GM19324 (cell line): Measurements from ENCODE around the gene STX10.

ENCODE experiments used
- ATAC-seq: cut with Tn5 transposase; IDR thresholded peaks from one replicate; pipeline ENCODE4 v1.9.1; 2021; ENCODE audit warnings: mild to moderate bottlenecking, moderate library complexity; ENCODE audit not compliant: unreplicated experiment, low FRiP score

STX10 gene

GRCh38 chr19:13102416-13102665, 47.8 kb downstream of the STX10 start:
- no peak for ATAC-seq

DNA sequence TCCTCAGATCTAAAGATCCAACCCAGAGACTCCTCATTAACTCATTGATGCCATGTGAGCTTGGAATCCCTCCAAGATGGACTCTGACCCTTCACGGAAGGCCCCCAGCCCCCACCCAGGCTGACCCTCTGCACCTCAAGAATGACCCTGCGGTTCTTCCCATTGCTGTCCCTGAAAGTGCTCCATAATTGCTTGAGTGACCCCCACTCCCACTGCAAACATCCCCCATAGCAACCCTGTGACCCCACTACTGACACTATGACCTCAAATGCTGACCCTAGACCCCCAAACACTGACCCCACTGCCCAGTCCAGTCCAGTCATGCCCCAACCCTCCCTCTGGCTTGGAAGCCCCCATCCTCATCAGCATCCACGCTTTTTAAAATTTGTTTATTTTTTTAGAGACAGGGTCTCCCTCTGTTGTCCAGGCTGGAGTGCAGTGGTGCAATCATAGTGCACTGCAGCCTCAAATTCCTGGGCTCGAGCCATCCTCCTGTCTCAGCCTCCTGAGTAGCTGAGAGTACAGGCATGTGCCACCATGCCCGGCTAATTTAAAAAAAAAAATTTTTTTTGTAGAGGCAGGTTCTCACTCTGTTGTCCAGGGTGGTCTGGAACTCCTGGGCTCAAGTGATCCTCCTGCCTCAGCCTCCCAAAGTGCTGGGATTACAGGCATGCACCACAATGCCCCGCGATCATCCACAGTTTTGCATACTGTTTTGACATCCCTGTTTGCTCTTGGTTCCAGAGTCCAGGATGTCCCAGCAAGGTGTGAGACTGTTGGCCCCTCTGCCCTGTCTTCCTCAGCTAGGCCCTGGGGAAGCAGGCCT, 48.4 kb downstream of the STX10 start:
- ATAC-seq = no peak

DNA sequence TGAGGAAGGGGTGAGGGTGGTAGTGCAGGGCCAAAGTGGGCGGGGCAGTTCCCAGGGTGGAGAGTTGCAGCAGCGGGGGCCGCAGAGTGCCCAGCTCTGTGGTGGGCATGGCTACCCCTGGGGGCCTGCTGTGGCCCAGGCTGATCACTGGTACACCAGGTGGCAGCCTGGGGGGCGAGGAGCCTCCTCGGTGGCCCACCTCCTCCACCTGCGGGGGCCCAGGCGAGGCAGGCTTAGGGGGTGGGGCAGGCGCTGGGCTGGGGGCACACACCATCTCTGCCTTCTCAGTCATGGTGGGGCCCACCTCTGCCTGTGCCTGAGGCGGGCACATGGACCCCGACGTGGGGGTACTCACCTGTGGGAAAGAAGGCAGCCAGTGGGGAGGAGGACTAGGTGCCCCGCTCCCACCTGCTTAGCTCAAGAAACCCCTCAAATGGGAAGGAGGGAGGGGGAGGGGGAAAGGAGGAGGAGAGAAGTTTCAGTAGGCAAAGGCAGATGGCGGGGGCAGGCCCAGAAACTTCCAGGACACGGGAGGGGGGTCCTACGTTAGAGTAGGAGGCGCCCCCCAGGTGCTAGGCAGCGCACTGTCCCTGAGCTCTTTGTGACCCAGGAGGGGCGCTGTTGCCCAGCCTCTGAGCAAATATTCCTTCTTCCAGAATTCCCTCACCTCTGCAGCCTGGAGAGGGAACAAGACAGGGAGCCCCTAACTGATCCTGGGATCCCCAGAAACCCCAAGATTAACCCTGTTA, 49.2 kb downstream of the STX10 start:
- ATAC-seq = no peak

DNA sequence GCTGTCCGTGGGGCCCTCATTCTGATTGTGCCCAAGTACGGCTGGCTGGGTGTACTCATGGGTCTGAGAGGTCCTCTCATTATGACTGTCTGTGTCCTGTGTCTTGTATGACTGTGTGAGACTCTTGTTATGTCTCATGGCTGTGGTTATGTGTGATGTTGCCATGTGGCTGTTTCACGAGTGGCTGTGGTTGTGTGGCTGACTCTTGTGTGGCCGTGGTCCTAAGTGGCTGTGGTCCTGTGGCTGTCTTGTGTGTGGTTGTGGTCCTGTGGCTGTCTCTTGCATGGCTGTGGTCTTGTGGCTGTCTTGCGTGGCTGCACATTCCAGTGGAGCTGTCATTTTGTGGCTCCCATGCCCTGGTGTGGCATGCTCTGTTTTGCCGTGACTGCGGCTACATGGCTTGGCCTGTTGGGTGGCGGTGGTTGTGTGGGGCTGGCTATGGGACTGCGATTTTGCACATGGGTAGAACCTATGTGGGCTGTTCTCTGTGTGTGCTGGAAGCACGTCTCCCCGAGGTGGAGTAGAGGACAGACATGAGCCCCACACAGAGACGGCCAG, 50.1 kb downstream of the STX10 start:
- no peak for ATAC-seq

DNA sequence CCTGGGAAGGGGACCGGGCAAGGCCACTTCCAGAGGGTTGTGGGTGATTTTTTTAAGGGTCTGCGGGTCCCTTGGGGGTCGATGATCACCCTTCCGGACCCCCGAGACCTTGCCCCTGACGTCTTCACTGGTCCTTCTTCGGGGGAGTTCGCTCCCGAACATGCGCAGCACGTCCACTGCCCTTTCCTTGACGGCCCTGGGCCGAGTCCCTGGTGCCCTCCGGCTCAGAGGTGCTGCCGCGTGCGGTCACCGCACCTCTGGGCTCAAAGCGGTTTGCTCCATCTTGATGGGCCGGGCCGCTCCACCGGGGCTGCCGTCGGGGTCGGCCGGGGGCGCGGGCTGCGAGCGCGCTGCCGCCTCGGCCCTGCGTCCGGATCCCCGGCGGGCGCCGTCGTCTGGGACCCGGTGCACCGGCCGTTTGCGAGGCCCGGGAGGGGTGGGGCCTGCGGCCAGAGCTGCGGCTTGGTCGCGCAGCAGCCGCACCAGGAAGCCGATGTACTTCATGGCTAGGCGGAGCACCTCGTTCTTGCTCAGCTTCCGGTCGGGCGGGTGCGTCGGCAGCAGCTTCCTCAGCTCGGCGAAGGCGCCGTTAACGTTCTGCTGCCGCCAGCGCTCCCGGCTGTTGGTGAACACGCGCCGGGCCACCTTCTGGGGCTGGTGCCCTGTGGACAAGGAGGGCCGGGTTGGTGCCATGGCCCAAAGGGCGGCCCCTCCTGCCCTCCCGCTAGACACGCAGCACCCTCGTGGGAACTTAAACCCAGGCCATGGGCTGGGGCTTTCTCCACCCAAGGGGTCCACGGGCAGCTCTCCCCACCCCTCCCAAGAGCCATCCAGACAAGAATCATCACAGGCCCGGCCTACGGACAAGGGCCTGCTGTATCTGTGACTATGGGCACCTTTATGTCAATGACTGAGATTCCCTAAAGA, 50.8 kb downstream of the STX10 start:
- no peak for ATAC-seq

- no peak for ATAC-seq
These were observed 51.7 kb downstream of the STX10 start for GRCh38 chr19:13098277-13099072.

- no peak for ATAC-seq
These were observed 52.5 kb downstream of the STX10 start for GRCh38 chr19:13097463-13098258.

DNA sequence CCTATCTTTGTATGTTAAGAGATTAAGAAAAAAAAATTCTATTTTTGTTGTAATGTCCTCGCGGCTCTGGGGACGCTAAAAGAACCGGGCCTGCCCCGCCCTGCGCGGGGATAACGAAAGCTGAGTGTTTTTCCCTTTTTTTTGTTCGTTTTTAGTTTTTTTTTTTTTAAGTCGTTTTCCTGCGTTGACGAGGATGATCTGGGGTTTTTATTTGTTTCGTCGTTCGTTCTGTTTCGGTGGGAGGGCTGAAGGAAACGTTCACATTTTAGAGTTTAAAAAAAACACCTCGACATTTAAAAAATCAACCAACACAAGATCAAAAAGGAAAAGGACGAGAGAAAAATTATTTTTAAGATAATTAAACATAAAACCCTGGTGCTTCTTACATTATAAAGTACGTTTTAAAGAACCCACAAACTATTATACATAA, 53.1 kb downstream of the STX10 start:
- no peak for ATAC-seq

DNA sequence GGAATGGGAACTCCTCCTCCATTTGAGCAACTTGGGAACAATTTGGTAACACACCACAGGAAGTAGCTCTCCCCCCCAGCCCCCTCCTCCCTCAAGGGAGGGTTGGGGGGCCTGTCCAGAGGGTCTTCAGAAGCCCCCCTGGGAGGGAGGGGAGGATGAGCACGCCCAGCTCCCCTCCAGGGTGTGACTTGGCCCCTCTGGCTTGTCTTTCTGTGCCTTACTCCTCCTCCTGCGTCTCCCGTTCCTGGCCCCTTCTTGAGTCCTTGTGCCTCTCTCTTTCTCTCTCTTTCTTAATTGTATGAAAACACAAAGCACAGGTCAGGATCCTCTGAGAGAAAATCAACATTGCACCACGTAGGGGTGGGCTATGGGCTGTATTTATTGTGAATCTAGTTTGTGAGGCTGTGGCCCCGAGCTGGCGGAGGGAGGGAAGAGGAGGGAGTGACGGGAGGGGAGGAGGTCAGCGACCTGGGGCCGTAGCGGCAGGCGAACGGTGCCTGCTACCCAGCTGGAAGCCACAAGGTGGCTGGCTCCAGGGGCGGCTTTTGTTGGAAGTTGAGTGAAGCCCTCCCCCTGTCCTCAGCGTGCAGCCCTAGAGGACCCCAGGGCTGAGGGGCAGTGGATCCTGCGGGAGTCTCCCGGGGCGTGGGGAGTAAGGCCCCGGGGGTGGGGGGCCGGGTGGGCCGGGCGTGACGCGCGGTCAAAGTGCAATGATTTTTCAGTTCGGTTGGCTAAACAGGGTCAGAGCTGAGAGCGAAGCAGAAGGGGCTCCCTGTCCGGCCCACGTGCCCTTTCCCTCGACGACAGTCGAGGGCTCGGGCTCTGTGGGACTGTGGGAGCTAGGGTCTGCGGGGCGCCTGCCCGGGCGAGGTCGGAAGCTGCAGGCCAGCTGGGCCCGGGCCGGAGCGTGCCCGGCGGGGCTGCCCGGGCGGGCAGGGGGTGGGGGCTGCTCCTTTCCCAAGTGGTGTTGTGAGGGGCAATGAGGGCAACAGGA, 53.9 kb downstream of the STX10 start:
- ATAC-seq = no peak

- no peak for ATAC-seq
These were observed 54.8 kb downstream of the STX10 start for GRCh38 chr19:13095393-13095784.

DNA sequence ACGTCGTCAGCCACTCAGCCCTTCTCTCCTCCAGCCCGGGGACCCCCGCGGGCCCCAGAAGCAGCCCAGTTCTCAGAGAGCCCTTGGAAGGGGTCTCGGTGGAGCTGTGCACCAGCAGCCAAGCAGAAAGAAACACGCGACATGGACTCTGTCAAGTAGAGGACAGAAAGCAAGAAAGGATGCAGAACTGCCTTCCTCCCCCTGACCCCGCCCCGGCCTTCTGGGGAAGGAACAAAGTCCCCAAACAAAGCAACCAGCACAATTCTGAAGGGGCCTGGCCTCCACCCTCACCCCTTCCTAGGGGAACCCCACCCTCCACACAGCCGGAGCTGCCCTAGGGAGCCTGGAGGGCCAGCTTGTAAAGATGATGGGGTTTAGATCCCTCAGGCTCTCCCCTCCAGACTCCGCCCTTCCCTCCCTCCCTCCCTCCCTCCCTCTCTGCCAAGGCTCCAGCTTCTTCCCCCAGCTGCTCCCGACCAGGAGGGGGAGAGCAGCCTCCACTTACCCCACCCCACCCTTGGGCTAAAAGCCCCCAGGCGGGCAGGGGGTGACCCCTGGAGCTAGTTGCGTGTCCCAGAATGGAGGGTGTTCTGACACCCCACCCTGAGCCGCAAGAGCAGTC, 55.3 kb downstream of the STX10 start:
- ATAC-seq = no peak

DNA sequence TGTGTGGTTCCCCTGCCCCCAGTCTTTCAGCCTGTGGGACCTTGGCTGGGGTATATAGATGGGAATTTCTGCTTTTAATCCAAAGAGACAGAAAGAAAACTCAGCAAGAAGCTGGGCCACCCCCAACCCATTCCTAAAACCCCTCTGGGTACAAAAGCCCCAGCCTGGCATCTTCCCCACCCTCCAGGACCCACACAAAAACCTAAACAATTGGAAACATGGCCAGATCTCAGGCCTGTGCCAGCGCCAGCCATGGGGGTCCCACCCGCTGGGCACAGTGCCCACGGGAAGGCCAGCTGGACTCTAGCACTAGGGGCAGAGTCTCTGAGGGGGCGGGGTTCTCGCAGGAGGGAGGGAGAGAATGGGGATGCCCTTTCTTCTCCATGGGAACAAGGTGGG, 56.1 kb downstream of the STX10 start:
- no peak for ATAC-seq
